PFSK-1 (cell line): Measurements from ENCODE around the gene TOR2A.

Experiments
- FOXP2 ChIP-seq: optimal IDR thresholded peaks from 2 replicates; pipeline ENCODE3; 2011; ENCODE audit warnings: borderline replicate concordance, control low read depth, inconsistent platforms; ENCODE audit not compliant: insufficient read depth; ENCODE audit errors: extremely low read length, extremely low read depth
- POLR2AphosphoS5 ChIP-seq: IDR thresholded peaks from 2 replicates; pipeline ENCODE4 v1.6.1; 2012; ENCODE audit warnings: low read depth, mild to moderate bottlenecking, control low read depth, low read length, moderate library complexity
- REST ChIP-seq, 2 experiments: IDR thresholded peaks; 2 replicates each; pipeline versions ENCODE4 v1.6.1 to v1.8.0; 2011 to 2012; ENCODE audit warnings: low read depth in 2 of 2, low read length in 2 of 2, control low read depth in 1 of 2, inconsistent platforms in 1 of 2, mild to moderate bottlenecking in 1 of 2, moderate library complexity in 1 of 2; ENCODE audit not compliant: insufficient read depth in 1 of 2
- SIN3A ChIP-seq: IDR thresholded peaks from 2 replicates; pipeline ENCODE4 v1.6.1; 2012; ENCODE audit warnings: mild to moderate bottlenecking, low read length, moderate library complexity, borderline replicate concordance; ENCODE audit not compliant: insufficient read depth
- TAF1 ChIP-seq: IDR thresholded peaks from 2 replicates; pipeline ENCODE4 v1.6.1; 2012; ENCODE audit warnings: low read length, control low read depth, borderline replicate concordance; ENCODE audit not compliant: insufficient read depth

The TOR2A gene

GRCh38 chr9:127768698-127769097, 33.6 kb upstream of the TOR2A start:
- TF ChIP-seq REST (IDR thresholded peaks at IDR 0.05; ENCODE audit: insufficient read depth in 1 of 2, low read depth in 2 of 2, low read length in 2 of 2) (no peak), FOXP2 (no peak), SIN3A (no peak), POLR2AphosphoS5 (no peak), TAF1 (no peak)

DNA sequence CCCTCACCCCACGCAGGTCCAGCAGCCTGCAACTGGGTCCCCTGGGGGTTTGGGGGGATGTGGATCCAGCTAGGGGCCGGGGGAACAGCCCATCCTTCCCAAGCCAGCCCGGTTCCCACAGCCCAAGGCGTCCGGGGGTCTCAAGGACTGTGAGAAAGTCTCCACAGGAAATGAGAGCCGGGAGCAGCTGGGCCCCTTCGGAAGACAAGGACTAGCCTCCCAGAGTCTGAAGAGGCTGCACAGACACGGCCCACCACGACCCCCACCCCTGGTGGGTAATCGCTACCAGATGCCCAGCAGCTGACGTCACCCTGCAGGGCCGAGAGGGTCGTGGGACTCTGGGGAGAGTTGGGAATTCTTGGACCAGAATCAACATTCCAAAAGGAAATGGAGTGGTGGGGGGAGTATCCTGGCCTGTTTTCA, 32.8 kb upstream of the TOR2A start:
- no peak for TF ChIP-seq TAF1
- no peak for TF ChIP-seq REST (IDR thresholded peaks at IDR 0.05; ENCODE audit: insufficient read depth in 1 of 2, low read depth in 2 of 2, low read length in 2 of 2)
- TF ChIP-seq FOXP2: no peak
- no peak for TF ChIP-seq SIN3A
- TF ChIP-seq POLR2AphosphoS5: no peak

DNA sequence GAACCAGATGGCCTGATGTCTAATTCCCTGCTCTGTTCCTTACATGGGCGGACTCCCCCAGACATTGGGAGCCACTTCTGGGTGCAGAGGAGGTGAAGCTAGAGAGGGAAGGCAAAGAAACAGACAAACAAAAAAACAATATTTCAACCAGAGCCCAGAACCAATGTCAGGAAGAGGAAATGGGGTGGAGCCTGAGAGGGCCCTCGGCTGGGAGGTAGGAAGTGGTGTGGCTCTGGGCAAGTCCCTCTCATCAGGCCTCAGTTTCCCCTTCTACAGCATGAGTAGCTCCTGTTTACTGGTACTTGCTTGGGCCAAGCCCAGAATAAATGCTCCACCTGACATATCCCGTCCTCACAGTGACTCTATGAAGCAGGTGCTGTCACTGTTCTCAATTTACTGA, 32.3 kb upstream of the TOR2A start:
- TF ChIP-seq TAF1: no peak
- no peak for TF ChIP-seq SIN3A
- TF ChIP-seq FOXP2: no peak
- no peak for TF ChIP-seq REST (IDR thresholded peaks at IDR 0.05; ENCODE audit: insufficient read depth in 1 of 2, low read depth in 2 of 2, low read length in 2 of 2)
- no peak for TF ChIP-seq POLR2AphosphoS5

DNA sequence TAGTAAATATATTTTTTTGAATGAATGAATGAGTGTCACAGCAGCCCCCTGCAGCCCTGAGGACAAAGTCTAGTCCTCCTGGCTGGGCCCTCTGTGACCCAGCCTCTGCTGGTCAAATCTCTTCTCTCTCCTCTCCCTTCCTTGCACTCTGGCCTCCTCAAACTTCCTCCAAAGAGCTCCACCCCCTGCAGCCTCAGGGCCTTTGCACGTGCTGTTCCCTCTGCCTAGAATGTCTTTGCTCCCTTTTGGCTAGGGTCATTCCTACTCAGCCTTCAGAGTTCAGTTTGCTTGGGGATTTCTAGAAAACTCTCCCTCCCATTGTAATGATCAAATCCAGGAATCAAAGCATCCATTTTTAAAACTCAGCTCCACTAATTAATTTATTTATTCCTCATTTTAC, 30.3 kb upstream of the TOR2A start:
- no peak for TF ChIP-seq SIN3A
- no peak for TF ChIP-seq FOXP2
- TF ChIP-seq REST (IDR thresholded peaks at IDR 0.05; ENCODE audit: insufficient read depth in 1 of 2, low read depth in 2 of 2, low read length in 2 of 2): no peak
- TF ChIP-seq TAF1: no peak
- TF ChIP-seq POLR2AphosphoS5: no peak

GRCh38 chr9:127763918-127764384, 28.9 kb upstream of the TOR2A start:
- no peak for TF ChIP-seq TAF1
- no peak for TF ChIP-seq POLR2AphosphoS5
- TF ChIP-seq SIN3A: no peak
- TF ChIP-seq FOXP2: no peak
- TF ChIP-seq REST (IDR thresholded peaks at IDR 0.05; ENCODE audit: insufficient read depth in 1 of 2, low read depth in 2 of 2, low read length in 2 of 2): peak; percentile 22 to 64; a peak in 1 of 4 replicates
